Glutamatergic neuron (in vitro differentiated cells): ENCODE results near the gene KHNYN. TPM values are rescaled to one million over a fixed set of nuclear protein-coding genes. Genes with fewer than 3 reads are reported as not detected.
"Not testable (repeated sequence)": the region's sequence is repeated elsewhere in the genome, so short reads cannot be mapped to it uniquely, and the experiment has no call there.

Experiments
- DNase-seq: peaks from one replicate; pipeline ENCODE4 v3.0.0; 2022
- H3K27ac Mint-ChIP-seq: one replicate; pipeline ENCODE4 v1.8.0; 2020; ENCODE audit warnings: mild to moderate bottlenecking, mixed read lengths, inconsistent platforms; ENCODE audit not compliant: unreplicated experiment
- H3K27me3 Mint-ChIP-seq: one replicate; pipeline ENCODE4 v1.8.0; 2020; ENCODE audit warnings: mild to moderate bottlenecking, moderate library complexity, mixed read lengths, inconsistent platforms; ENCODE audit not compliant: unreplicated experiment
- H3K36me3 Mint-ChIP-seq: one replicate; pipeline ENCODE4 v1.8.0; 2020; ENCODE audit warnings: mild to moderate bottlenecking, mixed read lengths, inconsistent platforms; ENCODE audit not compliant: unreplicated experiment
- H3K4me1 Mint-ChIP-seq: one replicate; pipeline ENCODE4 v1.8.0; 2020; ENCODE audit warnings: mild to moderate bottlenecking, low read depth, mixed read lengths, inconsistent platforms; ENCODE audit not compliant: unreplicated experiment
- H3K4me3 Mint-ChIP-seq: one replicate; pipeline ENCODE4 v1.8.0; 2020; ENCODE audit warnings: mild to moderate bottlenecking, mixed read lengths, inconsistent platforms; ENCODE audit not compliant: unreplicated experiment
- H3K9me3 Mint-ChIP-seq: one replicate; pipeline ENCODE4 v1.8.0; 2020; ENCODE audit warnings: mild to moderate bottlenecking, moderate library complexity, mixed read lengths, inconsistent platforms; ENCODE audit not compliant: unreplicated experiment
- total RNA-seq: library from RNA; stranded (reverse); fragmentation: NEBNext Ultra II Directional; extraction: Animal tissue kit (Norgen Biotek cat#: 25700); gene quantifications from one replicate; pipeline ENCODE4 v1.2.1, GENCODE V29; 2021; ENCODE audit not compliant: unreplicated experiment
- TF ChIP-seq, protein P1 (sequence below): fragments of 200-600 bp; sonication (generic); IDR thresholded peaks from one replicate; pipeline ENCODE4 v1.5.0; 2021; ENCODE audit not compliant: partially characterized antibody, unreplicated experiment

The KHNYN gene
- total RNA-seq, 1 donor from 2014 or later: 28.9 TPM

DNA sequence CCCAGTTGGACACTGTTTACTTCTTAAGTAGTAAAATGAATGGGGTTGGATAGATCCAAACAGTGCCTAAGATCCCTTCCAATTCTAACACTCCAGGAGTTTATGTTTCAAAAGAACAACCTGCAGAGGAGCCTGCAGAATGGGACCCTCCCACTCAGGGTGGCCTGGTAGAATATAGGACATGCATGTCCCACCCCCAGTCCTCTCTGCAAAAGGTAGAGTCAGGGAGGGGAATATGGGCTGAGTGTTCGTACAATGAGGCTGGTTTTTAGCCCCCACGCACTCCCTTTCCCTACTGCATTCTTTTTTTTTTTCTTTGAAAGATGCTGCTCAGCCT lies 42.8 kb upstream of the KHNYN start:
- no peak for DNase-seq
- Mint-ChIP-seq H3K36me3 (no peaks in the 10 kb centered on the region), H3K27me3 (peaks cover 2% of the 10 kb centered on the region), H3K4me1 (peaks cover 3% of the 10 kb centered on the region), H3K9me3 (peaks cover 1% of the 10 kb centered on the region), H3K4me3 (no peak overlapping the region), H3K27ac (no peak overlapping the region)
- TF ChIP-seq, protein P1, sequence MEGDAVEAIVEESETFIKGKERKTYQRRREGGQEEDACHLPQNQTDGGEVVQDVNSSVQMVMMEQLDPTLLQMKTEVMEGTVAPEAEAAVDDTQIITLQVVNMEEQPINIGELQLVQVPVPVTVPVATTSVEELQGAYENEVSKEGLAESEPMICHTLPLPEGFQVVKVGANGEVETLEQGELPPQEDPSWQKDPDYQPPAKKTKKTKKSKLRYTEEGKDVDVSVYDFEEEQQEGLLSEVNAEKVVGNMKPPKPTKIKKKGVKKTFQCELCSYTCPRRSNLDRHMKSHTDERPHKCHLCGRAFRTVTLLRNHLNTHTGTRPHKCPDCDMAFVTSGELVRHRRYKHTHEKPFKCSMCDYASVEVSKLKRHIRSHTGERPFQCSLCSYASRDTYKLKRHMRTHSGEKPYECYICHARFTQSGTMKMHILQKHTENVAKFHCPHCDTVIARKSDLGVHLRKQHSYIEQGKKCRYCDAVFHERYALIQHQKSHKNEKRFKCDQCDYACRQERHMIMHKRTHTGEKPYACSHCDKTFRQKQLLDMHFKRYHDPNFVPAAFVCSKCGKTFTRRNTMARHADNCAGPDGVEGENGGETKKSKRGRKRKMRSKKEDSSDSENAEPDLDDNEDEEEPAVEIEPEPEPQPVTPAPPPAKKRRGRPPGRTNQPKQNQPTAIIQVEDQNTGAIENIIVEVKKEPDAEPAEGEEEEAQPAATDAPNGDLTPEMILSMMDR: no peak

DNA sequence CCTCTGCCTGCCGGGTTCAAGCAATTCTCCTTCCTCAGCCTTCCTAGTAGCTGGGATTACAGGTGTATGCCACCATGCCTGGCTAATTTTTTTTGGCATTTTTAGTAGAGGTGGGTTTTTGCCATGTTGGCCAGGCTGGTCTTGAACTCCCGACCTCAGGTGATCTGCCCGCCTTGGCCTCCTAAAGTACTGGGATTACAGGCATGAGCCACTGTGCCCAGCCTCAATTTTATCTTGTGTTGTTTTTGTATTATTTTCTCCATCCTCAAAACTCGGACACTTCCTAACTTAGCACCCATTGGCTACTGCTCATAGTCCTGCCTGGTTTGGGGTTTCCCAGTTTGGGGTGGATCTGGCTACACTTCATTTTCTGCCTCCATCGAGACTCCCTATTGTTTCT lies 42.2 kb upstream of the KHNYN start:
- DNase-seq, H3K9me3 Mint-ChIP-seq, H3K4me1 Mint-ChIP-seq, H3K27ac Mint-ChIP-seq, H3K36me3 Mint-ChIP-seq, H3K27me3 Mint-ChIP-seq, H3K4me3 Mint-ChIP-seq: not testable (repeated sequence)

DNA sequence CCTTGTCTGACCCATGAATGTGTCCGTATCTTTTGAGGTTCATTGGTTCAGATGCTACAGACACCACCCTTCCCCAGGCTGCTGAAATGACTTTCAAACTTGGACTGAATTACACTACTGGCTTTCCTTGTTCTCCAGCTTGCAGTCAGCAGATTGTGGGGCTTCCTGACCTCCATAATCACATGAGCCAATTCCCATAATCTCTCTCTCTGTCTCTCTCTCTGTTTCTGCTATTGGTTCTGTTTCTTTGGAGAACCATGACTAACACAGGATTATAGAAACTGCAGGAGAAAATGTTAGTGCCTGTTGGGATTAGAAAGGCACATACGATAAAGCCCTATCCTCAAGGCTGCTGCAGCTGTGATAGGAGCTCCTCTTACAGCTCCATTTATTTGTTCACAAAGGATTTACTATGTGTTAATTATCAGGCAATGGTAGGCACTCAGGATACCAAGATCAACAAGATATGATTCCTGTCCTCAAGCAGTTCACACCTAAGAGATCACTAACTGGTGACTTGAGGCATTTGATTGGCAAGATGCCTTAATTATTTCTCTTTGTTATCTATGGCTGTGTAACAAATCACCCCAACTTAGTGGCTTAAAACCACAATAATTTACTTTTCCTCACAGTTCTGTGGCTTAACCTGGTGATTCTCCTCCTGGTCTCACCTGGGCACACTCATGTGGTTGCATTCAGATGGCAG lies 41.1 kb upstream of the KHNYN start:
- no peak for DNase-seq
- H3K36me3 Mint-ChIP-seq: no peaks in the 10 kb centered on the region
- H3K27ac Mint-ChIP-seq: no peak overlapping the region
- no peak overlapping the region for H3K4me3 Mint-ChIP-seq
- TF ChIP-seq, protein P1: no peak
- H3K27me3 Mint-ChIP-seq: peaks cover 4% of the 10 kb centered on the region
- no peaks in the 10 kb centered on the region for H3K4me1 Mint-ChIP-seq
- H3K9me3 Mint-ChIP-seq: peaks cover 1% of the 10 kb centered on the region

DNA sequence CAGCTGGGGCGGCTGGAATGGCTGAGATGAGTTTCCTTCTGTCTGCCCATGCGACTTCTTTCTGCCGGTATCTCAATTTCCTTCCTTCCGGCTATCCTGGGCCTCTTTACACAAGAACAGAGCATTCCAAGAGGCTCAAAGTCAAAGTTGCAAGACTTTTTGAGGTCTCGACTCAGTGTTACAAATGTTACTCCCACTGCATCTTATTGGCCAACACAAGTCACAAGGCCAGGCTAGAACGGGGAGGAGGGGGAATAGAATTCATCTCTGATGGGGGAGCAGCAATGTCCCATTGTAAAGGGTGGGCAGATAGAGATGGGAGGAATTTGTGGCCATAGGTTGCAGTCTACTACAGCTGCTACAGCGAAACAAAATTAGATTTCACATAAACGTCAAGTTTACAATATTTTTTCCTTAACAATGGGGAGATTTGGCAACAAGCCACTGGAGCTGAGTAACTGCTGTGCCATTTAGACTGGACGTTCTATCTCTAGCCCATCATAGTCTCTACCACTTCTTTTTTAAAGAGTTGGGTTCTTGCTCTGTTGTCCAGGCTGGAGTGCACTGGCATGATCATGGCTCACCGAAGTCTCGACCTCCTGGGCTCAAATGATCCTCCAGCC lies 40.4 kb upstream of the KHNYN start:
- no peak overlapping the region for H3K27ac Mint-ChIP-seq
- TF ChIP-seq, protein P1: no peak
- H3K9me3 Mint-ChIP-seq: peaks cover 1% of the 10 kb centered on the region
- DNase-seq: no peak
- H3K4me1 Mint-ChIP-seq: no peaks in the 10 kb centered on the region
- H3K27me3 Mint-ChIP-seq: peaks cover 4% of the 10 kb centered on the region
- H3K36me3 Mint-ChIP-seq: no peaks in the 10 kb centered on the region
- no peak overlapping the region for H3K4me3 Mint-ChIP-seq

DNA sequence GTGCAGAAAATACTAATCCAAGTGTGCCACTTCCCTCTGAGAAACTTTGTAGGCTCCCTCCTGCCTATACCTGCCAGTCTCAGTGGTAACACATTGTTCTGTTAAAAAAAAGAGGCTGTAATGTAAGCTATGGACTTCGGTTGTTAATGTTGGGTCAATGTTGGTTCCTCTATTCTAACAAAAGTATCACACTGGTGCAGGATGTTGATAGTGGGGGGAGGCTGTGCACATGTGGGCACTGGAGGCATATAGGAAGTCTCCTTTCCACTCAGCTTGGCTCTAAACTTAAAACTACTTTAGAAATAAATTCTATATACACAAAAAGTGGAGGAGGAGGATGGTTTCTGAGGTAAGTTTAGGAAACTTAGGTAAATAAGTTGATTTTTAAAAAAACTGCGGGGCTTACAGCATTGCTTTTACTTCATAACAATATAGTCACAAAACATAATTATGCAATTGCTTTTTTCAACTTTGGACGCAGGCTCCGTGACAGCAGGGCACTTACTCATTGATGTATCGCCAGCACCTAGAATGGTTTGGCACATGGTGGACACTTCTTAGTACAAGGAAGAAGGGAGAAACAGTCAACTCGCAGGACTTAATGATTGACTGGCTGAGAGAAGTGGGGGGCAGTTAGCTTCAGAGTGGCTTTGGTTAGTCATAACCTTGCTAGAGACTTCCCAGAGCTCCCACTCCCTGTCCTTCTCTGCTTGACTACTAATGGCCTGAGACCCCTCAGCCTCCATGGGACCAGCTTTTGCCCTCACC lies 38.9 kb upstream of the KHNYN start:
- DNase-seq: no peak
- H3K36me3 Mint-ChIP-seq: no peaks in the 10 kb centered on the region
- H3K4me3 Mint-ChIP-seq: no peak overlapping the region
- TF ChIP-seq, protein P1: no peak
- no peak overlapping the region for H3K27ac Mint-ChIP-seq
- H3K9me3 Mint-ChIP-seq: no peaks in the 10 kb centered on the region
- H3K27me3 Mint-ChIP-seq: peaks cover 4% of the 10 kb centered on the region
- no peaks in the 10 kb centered on the region for H3K4me1 Mint-ChIP-seq
